Neural crest cell (in vitro differentiated cells): ENCODE data around the gene TJP2. TPM values are rescaled to one million over a fixed set of nuclear protein-coding genes. Genes with fewer than 3 reads are reported as not detected.
A peak's percentile ranks its signal among the peaks of the same experiment; 100 is the strongest.

Experiments used
- DNase-seq: peaks from one replicate; pipeline ENCODE4 v3.0.0; 2021; ENCODE audit warnings: low read depth, mixed read lengths, low spot score
- H3K27ac Mint-ChIP-seq: one replicate; pipeline ENCODE4 v1.8.0; 2021; ENCODE audit warnings: mild to moderate bottlenecking, mixed read lengths; ENCODE audit not compliant: unreplicated experiment
- H3K27me3 Mint-ChIP-seq: 2 replicates; pipeline ENCODE4 v1.8.0; 2021; ENCODE audit warnings: low read depth, mild to moderate bottlenecking, mixed read lengths
- H3K36me3 Mint-ChIP-seq: 2 replicates; pipeline ENCODE4 v1.8.0; 2021; ENCODE audit warnings: low read depth, mild to moderate bottlenecking, mixed read lengths
- H3K4me1 Mint-ChIP-seq: 2 replicates; pipeline ENCODE4 v1.8.0; 2021; ENCODE audit warnings: mixed read lengths
- H3K4me3 Mint-ChIP-seq: one replicate; pipeline ENCODE4 v1.8.0; 2021; ENCODE audit warnings: mild to moderate bottlenecking, mixed read lengths
- H3K9me3 Mint-ChIP-seq: 2 replicates; pipeline ENCODE4 v1.8.0; 2021; ENCODE audit warnings: mixed read lengths
- total RNA-seq: library from RNA; stranded (reverse); gene quantifications from 2 replicates; pipeline ENCODE4 v1.2.1, GENCODE V29; 2021
- TF ChIP-seq, protein P1 (sequence below): fragments of 200-600 bp; sonication (generic); conservative IDR thresholded peaks from 2 replicates; pipeline ENCODE4 v1.5.0; 2021; ENCODE audit warnings: antibody characterized with exemption, mild to moderate bottlenecking

Gene TJP2
- total RNA-seq, 1 donor from 2014 or later, result 27.8 TPM

DNA sequence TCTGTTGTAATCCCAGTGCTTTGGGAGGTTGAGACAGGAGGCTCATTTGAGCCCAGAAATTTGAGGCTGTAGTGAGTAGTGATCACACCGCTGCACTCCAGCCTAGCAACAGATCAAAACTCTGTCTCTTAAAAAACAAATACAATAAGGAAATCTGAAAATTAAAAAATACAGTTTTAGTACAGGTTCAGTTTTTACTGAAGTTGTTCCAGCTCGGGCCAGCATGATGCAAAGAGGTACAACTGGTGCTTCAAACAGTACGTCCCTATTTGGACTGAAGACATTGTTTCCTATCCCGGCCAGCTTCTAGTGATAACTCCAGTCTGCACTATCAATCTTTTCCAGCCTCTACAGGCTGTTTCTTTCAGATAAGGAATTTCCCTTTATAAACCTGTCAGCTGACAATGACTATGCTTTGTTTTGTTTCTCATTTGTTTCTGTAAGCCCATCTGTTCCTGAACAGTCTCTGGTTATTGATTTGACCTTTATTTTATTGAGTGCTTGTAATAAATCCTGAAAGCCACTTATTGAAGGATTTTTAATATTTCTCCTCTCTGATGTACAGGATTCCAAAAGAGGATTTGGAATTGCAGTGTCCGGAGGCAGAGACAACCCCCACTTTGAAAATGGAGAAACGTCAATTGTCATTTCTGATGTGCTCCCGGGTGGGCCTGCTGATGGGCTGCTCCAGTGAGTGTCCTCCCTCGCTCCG, 41.9 kb downstream of the TJP2 start:
- no peaks in the 10 kb centered on the region for H3K9me3 Mint-ChIP-seq
- DNase-seq, result no peak
- TF ChIP-seq, protein P1, sequence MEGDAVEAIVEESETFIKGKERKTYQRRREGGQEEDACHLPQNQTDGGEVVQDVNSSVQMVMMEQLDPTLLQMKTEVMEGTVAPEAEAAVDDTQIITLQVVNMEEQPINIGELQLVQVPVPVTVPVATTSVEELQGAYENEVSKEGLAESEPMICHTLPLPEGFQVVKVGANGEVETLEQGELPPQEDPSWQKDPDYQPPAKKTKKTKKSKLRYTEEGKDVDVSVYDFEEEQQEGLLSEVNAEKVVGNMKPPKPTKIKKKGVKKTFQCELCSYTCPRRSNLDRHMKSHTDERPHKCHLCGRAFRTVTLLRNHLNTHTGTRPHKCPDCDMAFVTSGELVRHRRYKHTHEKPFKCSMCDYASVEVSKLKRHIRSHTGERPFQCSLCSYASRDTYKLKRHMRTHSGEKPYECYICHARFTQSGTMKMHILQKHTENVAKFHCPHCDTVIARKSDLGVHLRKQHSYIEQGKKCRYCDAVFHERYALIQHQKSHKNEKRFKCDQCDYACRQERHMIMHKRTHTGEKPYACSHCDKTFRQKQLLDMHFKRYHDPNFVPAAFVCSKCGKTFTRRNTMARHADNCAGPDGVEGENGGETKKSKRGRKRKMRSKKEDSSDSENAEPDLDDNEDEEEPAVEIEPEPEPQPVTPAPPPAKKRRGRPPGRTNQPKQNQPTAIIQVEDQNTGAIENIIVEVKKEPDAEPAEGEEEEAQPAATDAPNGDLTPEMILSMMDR, result no peak
- no peak overlapping the region for H3K27ac Mint-ChIP-seq
- no peak overlapping the region for H3K4me3 Mint-ChIP-seq
- no peaks in the 10 kb centered on the region for H3K27me3 Mint-ChIP-seq
- no peaks in the 10 kb centered on the region for H3K36me3 Mint-ChIP-seq
- H3K4me1 Mint-ChIP-seq, result no peaks in the 10 kb centered on the region

DNA sequence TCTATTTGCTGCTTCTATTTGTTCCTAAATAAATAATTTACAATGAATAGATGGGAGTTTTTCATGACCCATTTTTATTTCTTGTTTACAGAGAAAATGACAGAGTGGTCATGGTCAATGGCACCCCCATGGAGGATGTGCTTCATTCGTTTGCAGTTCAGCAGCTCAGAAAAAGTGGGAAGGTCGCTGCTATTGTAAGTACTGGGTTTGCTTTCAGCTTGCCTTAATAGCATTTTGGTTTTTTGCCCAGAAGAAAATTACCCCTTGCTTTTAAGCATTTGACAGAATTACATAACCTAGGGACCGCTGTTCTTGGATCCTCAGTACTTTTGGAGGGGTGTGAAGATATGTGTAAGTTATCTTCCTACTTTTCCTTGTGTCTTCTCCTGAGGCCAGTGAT, 44.1 kb downstream of the TJP2 start:
- Mint-ChIP-seq H3K27me3 (no peaks in the 10 kb centered on the region), H3K4me3 (no peak overlapping the region), H3K9me3 (no peaks in the 10 kb centered on the region), H3K36me3 (no peaks in the 10 kb centered on the region), H3K27ac (no peak overlapping the region), H3K4me1 (no peaks in the 10 kb centered on the region)
- DNase-seq, result no peak
- TF ChIP-seq, protein P1, result no peak

DNA sequence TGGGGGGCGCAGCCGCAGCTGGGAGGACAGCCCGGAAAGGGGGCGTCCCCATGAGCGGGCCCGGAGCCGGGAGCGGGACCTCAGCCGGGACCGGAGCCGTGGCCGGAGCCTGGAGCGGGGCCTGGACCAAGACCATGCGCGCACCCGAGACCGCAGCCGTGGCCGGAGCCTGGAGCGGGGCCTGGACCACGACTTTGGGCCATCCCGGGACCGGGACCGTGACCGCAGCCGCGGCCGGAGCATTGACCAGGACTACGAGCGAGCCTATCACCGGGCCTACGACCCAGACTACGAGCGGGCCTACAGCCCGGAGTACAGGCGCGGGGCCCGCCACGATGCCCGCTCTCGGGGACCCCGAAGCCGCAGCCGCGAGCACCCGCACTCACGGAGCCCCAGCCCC, 47.0 kb downstream of the TJP2 start:
- Mint-ChIP-seq H3K27me3 (no peaks in the 10 kb centered on the region), H3K36me3 (no peaks in the 10 kb centered on the region), H3K4me1 (no peaks in the 10 kb centered on the region), H3K9me3 (no peaks in the 10 kb centered on the region), H3K27ac (no peak overlapping the region), H3K4me3 (no peak overlapping the region)
- TF ChIP-seq, protein P1, result no peak
- no peak for DNase-seq

DNA sequence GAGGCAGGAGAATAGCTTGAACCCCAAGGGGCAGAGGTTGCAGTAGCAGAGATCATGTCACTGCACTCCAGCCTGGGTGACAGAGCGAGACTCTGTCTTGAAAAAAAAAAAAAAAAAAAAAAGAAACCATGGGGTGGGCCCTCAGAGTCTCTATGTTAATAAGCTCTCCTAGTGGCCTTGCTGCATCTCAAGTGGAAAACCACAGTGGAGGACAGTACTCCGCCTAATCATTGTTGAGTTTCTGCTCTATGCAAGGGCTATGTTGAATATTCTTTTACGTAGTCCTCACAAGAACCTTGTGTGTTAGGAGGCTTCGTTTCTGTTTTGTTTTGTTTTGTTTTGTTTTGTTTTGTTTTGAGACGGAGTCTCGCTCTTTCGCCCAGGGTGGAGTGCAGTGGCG, 48.9 kb downstream of the TJP2 start:
- DNase-seq, result no peak
- Mint-ChIP-seq H3K9me3 (no peaks in the 10 kb centered on the region), H3K4me1 (no peaks in the 10 kb centered on the region), H3K27ac (no peak overlapping the region), H3K4me3 (no peak overlapping the region), H3K27me3 (no peaks in the 10 kb centered on the region), H3K36me3 (no peaks in the 10 kb centered on the region)
- TF ChIP-seq, protein P1, result no peak

DNA sequence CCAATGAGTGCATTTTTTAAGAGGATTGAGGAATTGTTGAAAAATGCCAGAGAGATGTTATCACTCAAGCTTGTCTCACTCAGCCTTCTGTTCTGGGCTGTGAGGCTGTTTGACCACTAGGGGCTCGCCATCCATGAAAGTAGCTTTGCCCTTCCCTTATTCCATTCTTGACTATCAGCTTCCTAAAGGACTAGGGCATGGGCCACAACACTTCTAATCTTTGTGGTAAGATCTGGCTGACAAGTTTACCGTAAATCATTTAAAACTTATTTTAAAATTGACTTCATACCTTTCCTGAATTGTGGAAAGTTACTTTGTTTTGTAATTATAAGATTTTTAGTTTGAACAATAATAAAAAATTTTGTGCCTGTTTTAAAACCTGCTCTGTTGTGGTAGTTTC, 49.5 kb downstream of the TJP2 start:
- Mint-ChIP-seq H3K27me3 (no peaks in the 10 kb centered on the region), H3K9me3 (no peaks in the 10 kb centered on the region), H3K4me1 (no peaks in the 10 kb centered on the region), H3K36me3 (no peaks in the 10 kb centered on the region), H3K4me3 (no peak overlapping the region), H3K27ac (peak overlapping the region; percentile 85)
- TF ChIP-seq, protein P1, result peak; percentile 80
- DNase-seq, result peak; percentile 41
